GM21786 (cell line): Measurements from ENCODE around the gene CEACAM5.
"Not testable (repeated sequence)": the region's sequence is repeated elsewhere in the genome, so short reads cannot be mapped to it uniquely, and the experiment has no call there.

Source experiments
- ATAC-seq: cut with Tn5 transposase; IDR thresholded peaks from one replicate; pipeline ENCODE4 v1.9.1; 2021; ENCODE audit not compliant: unreplicated experiment

The CEACAM5 gene

DNA sequence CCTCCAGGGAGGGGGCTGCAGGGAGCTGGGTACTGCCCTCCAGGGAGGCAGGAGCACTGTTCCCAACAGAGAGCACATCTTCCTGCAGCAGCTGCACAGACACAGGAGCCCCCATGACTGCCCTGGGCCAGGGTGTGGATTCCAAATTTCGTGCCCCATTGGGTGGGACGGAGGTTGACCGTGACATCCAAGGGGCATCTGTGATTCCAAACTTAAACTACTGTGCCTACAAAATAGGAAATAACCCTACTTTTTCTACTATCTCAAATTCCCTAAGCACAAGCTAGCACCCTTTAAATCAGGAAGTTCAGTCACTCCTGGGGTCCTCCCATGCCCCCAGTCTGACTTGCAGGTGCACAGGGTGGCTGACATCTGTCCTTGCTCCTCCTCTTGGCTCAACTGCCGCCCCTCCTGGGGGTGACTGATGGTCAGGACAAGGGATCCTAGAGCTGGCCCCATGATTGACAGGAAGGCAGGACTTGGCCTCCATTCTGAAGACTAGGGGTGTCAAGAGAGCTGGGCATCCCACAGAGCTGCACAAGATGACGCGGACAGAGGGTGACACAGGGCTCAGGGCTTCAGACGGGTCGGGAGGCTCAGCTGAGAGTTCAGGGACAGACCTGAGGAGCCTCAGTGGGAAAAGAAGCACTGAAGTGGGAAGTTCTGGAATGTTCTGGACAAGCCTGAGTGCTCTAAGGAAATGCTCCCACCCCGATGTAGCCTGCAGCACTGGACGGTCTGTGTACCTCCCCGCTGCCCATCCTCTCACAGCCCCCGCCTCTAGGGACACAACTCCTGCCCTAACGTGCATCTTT, 7.8 kb upstream of the CEACAM5 start:
- no peak for ATAC-seq

- no peak for ATAC-seq
Measured at GRCh38 chr19:41701401-41702075, 6.9 kb upstream of the CEACAM5 start.

DNA sequence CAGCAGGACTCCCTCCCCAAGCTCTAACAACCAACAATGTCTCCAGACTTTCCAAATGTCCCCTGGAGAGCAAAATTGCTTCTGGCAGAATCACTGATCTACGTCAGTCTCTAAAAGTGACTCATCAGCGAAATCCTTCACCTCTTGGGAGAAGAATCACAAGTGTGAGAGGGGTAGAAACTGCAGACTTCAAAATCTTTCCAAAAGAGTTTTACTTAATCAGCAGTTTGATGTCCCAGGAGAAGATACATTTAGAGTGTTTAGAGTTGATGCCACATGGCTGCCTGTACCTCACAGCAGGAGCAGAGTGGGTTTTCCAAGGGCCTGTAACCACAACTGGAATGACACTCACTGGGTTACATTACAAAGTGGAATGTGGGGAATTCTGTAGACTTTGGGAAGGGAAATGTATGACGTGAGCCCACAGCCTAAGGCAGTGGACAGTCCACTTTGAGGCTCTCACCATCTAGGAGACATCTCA, 6.2 kb upstream of the CEACAM5 start:
- no peak for ATAC-seq

GRCh38 chr19:41703602-41704293, 4.7 kb upstream of the CEACAM5 start:
- no peak for ATAC-seq

DNA sequence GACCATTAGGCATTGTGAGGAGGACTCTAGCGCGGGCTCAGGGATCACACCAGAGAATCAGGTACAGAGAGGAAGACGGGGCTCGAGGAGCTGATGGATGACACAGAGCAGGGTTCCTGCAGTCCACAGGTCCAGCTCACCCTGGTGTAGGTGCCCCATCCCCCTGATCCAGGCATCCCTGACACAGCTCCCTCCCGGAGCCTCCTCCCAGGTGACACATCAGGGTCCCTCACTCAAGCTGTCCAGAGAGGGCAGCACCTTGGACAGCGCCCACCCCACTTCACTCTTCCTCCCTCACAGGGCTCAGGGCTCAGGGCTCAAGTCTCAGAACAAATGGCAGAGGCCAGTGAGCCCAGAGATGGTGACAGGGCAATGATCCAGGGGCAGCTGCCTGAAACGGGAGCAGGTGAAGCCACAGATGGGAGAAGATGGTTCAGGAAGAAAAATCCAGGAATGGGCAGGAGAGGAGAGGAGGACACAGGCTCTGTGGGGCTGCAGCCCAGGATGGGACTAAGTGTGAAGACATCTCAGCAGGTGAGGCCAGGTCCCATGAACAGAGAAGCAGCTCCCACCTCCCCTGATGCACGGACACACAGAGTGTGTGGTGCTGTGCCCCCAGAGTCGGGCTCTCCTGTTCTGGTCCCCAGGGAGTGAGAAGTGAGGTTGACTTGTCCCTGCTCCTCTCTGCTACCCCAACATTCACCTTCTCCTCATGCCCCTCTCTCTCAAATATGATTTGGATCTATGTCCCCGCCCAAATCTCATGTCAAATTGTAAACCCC, 2.8 kb upstream of the CEACAM5 start:
- ATAC-seq = no peak

DNA sequence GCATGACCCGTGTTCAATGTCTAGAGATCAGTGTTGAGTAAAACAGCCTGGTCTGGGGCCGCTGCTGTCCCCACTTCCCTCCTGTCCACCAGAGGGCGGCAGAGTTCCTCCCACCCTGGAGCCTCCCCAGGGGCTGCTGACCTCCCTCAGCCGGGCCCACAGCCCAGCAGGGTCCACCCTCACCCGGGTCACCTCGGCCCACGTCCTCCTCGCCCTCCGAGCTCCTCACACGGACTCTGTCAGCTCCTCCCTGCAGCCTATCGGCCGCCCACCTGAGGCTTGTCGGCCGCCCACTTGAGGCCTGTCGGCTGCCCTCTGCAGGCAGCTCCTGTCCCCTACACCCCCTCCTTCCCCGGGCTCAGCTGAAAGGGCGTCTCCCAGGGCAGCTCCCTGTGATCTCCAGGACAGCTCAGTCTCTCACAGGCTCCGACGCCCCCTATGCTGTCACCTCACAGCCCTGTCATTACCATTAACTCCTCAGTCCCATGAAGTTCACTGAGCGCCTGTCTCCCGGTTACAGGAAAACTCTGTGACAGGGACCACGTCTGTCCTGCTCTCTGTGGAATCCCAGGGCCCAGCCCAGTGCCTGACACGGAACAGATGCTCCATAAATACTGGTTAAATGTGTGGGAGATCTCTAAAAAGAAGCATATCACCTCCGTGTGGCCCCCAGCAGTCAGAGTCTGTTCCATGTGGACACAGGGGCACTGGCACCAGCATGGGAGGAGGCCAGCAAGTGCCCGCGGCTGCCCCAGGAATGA, 1.5 kb upstream of the CEACAM5 start:
- no peak for ATAC-seq

DNA sequence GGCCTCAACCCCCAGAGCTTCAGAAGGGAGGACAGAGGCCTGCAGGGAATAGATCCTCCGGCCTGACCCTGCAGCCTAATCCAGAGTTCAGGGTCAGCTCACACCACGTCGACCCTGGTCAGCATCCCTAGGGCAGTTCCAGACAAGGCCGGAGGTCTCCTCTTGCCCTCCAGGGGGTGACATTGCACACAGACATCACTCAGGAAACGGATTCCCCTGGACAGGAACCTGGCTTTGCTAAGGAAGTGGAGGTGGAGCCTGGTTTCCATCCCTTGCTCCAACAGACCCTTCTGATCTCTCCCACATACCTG, 969 bp upstream of the CEACAM5 start:
- ATAC-seq = no peak

DNA sequence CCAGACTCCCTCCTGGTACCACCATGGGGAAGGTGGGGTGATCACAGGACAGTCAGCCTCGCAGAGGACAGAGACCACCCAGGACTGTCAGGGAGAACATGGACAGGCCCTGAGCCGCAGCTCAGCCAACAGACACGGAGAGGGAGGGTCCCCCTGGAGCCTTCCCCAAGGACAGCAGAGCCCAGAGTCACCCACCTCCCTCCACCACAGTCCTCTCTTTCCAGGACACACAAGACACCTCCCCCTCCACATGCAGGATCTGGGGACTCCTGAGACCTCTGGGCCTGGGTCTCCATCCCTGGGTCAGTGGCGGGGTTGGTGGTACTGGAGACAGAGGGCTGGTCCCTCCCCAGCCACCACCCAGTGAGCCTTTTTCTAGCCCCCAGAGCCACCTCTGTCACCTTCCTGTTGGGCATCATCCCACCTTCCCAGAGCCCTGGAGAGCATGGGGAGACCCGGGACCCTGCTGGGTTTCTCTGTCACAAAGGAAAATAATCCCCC, 505 bp upstream of the CEACAM5 start:
- ATAC-seq = no peak

GRCh38 chr19:41709516-41709915, 1.1 kb downstream of the CEACAM5 start:
- ATAC-seq = not testable (repeated sequence)

DNA sequence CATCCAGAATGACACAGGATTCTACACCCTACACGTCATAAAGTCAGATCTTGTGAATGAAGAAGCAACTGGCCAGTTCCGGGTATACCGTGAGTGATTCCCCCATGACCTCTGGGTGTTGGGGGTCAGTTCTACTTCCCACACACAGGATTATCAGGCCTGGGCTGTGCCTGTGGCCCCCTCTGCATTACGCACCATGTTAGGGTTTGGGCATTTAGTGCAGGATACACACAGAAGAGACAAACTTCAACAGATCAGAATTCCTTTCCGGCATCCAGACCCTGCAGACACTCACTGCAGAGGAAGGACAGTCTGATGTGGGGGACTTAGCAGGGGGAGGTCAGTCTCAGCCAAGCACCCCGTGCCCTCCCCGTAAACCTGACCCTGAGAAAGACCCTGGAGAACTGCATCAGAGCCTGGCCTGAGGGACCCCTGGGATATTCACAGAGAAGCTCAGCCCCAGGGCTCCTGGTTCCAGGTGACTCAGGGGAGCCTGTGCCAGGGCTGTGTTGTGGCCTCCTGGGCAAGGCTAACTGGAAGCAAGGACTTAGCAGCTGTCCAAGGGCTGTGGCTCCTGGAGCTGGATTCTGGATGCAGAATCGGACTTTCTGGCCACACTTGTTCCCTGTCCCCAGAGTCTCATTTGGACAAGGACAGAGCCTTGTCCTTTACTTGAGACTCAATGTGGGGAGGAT, 1.7 kb downstream of the CEACAM5 start:
- ATAC-seq = no peak

DNA sequence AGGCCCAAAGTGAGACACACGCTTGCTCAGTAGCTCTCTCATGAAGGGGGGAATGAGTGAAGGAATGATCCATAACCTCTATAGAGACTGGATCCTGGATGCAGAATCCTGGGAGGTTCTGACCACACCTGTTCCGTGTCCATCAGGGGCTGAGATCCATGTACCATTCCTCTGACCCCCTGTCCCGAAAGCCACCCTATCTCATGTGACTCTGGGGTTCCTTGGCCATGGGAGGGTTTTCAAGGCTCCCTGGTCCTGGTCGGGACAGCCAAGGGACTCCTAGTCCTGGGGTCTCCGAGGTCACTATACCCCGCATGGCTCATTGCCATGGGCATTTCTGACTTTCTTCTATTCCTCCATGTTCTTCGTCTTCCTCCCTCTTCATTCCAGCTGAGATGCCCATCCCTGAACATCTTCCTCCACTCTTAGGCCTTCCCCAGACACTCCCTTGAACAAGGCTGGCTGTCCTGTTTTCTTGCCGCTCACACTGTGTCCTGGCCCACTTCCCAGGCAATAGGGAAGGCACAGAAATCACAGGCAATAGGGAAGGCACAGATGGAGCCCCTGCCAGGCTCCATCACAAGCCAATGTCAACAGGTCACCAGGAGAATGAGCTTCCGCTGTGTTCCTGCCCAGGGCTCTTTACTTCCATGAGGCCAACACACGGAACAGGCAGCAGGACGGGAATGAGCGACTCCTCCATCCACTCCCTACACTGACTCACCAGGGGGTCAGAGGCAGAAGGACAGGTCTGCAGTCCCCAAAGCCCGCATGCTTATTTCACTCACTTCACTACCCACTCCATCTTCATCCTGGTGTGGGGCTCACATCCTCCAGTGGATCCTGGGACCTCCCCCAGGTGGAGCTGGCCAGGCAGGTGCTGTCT, 3.2 kb downstream of the CEACAM5 start:
- no peak for ATAC-seq

- no peak for ATAC-seq
Measured at GRCh38 chr19:41714598-41714997, 6.2 kb downstream of the CEACAM5 start.

GRCh38 chr19:41718761-41719160, 10.3 kb downstream of the CEACAM5 start:
- ATAC-seq = no peak

- ATAC-seq = no peak
Measured at GRCh38 chr19:41720103-41720502, 11.7 kb downstream of the CEACAM5 start.

- no peak for ATAC-seq
Measured at GRCh38 chr19:41726493-41726892, 18.1 kb downstream of the CEACAM5 start.

- ATAC-seq = no peak
Measured at GRCh38 chr19:41734156-41734555, 25.7 kb downstream of the CEACAM5 start.

GRCh38 chr19:41734585-41734984, 26.2 kb downstream of the CEACAM5 start:
- no peak for ATAC-seq

GRCh38 chr19:41735071-41735600, 26.7 kb downstream of the CEACAM5 start:
- ATAC-seq = no peak
